ENCODE measurements around the gene TPM4.

TPM4 gene

GRCh38 chr19:16077984-16078758 is 1.9 kb downstream of the TPM4 start:
- TF ChIP-seq, protein P1, sequence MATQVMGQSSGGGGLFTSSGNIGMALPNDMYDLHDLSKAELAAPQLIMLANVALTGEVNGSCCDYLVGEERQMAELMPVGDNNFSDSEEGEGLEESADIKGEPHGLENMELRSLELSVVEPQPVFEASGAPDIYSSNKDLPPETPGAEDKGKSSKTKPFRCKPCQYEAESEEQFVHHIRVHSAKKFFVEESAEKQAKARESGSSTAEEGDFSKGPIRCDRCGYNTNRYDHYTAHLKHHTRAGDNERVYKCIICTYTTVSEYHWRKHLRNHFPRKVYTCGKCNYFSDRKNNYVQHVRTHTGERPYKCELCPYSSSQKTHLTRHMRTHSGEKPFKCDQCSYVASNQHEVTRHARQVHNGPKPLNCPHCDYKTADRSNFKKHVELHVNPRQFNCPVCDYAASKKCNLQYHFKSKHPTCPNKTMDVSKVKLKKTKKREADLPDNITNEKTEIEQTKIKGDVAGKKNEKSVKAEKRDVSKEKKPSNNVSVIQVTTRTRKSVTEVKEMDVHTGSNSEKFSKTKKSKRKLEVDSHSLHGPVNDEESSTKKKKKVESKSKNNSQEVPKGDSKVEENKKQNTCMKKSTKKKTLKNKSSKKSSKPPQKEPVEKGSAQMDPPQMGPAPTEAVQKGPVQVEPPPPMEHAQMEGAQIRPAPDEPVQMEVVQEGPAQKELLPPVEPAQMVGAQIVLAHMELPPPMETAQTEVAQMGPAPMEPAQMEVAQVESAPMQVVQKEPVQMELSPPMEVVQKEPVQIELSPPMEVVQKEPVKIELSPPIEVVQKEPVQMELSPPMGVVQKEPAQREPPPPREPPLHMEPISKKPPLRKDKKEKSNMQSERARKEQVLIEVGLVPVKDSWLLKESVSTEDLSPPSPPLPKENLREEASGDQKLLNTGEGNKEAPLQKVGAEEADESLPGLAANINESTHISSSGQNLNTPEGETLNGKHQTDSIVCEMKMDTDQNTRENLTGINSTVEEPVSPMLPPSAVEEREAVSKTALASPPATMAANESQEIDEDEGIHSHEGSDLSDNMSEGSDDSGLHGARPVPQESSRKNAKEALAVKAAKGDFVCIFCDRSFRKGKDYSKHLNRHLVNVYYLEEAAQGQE (IDR thresholded peaks at IDR 0.05; ENCODE audit: insufficient read depth in 1 of 2, low read depth in 2 of 2, low read length in 2 of 2) = no peak
- TF ChIP-seq FOXP2 (optimal IDR thresholded peaks at IDR 0.05; ENCODE audit: borderline replicate concordance, extremely low read depth, extremely low read length, insufficient read depth) = no peak
- no peak for TF ChIP-seq SIN3A (IDR thresholded peaks at IDR 0.05; ENCODE audit: borderline replicate concordance, insufficient read depth, low read length)
- TF ChIP-seq TAF1 (IDR thresholded peaks at IDR 0.05; ENCODE audit: borderline replicate concordance, insufficient read depth, low read length) = no peak
- no peak for TF ChIP-seq POLR2AphosphoS5 (IDR thresholded peaks at IDR 0.05; ENCODE audit: low read depth, low read length)

DNA sequence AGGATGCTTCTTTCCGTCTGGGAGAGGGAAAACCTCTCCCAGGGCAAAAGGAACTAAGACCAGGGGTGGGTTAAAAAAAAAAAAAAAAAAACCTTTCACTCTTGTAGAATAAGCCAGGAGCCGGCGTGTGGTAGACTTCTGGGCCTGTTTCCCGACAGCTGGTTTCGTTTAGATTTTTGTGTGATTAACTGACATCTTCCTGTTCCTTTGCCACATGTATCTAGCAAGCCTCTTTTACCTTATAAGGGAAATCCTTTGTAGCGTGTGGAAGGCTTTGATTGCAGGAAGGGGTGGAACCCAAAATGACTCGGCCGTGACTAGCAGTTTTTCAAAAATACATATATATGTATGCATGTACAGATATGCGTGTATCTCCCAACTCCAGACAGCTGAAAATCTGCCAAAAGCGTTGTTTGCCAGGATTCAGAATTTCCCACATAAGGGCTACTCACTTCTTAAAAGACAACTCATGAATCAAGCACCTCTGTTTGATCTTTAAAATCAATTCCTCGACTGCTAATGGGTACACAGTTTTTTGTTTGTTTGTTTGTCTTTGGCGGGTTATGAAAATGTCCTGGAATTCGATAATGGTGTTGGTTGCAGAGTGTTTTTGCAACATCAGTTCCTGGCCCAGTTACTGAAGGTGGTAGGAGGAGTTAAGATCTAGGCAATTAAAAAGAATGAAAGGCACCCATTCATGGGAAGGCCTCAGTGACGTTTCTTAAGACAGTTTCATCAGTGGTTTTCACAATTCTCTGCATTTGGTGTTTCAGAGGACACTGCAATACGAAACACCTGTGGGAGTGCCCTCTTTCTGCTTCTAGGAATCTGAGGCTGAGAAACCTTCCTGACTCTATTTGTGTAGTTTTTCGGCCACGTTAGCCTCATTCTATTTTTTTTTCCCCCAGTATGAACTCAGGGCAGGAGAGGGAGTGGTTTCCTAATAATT is 2.7 kb downstream of the TPM4 start:
- TF ChIP-seq TAF1 (IDR thresholded peaks at IDR 0.05; ENCODE audit: borderline replicate concordance, insufficient read depth, low read length) = peak; percentile 59; the same call in 1 of the 2 replicates
- TF ChIP-seq FOXP2 (optimal IDR thresholded peaks at IDR 0.05; ENCODE audit: borderline replicate concordance, extremely low read depth, extremely low read length, insufficient read depth) = no peak
- peak; percentile 79 for TF ChIP-seq POLR2AphosphoS5 (IDR thresholded peaks at IDR 0.05; ENCODE audit: low read depth, low read length)
- TF ChIP-seq, protein P1 (IDR thresholded peaks at IDR 0.05; ENCODE audit: insufficient read depth in 1 of 2, low read depth in 2 of 2, low read length in 2 of 2) = no peak
- TF ChIP-seq SIN3A (IDR thresholded peaks at IDR 0.05; ENCODE audit: borderline replicate concordance, insufficient read depth, low read length) = peak; percentile 96

DNA sequence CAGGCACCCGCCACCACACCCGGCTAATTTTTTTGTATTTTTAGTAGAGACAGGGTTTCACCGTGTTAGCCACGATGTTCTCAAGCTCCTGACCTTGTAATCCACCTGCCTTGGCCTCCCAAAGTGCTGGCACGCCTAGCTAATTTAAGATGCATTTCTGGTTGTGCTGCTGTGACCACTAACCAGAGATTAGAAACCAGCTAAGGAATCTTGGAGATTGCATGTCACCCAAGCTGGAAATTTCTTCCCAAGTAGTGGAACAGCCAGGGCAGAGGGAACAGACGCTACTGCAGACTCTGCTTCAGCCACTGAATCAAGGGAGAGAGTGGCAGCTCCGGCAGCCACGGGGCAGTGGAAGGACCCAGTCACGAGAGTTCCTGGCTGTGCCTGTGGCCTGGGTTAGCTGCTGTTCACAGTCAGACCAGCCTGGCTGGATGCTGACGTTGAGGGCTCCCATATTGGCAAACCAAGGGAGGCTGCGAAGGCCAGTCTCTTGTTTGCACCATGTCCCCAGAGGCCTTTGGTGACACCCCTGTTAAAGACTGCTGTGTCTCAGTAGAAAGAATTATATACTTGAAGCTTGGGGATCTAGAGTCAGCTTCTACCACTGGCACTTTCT is 7.9 kb downstream of the TPM4 start:
- TF ChIP-seq TAF1 (IDR thresholded peaks at IDR 0.05; ENCODE audit: borderline replicate concordance, insufficient read depth, low read length) (no peak), POLR2AphosphoS5 (IDR thresholded peaks at IDR 0.05; ENCODE audit: low read depth, low read length) (no peak)

DNA sequence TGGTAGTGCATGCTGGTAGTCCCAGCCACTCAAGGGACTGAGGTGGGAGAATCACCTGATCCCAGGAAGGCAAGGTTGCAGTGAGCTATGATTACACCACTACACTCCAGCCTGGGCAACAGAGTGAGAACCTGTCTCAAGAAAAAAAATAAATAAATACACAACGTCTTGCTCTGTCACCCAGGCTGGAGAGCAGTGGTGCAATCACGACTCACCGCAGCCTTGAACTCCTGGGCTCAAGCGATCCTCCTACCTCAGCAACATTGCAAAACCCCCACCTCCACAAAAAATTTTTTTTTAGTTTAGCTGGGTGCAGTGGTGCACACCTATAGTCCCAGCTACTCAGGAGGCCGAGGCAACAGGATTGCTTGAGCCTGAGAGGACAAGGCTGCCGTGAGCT is 8.8 kb downstream of the TPM4 start:
- TF ChIP-seq, protein P1 (IDR thresholded peaks at IDR 0.05; ENCODE audit: insufficient read depth in 1 of 2, low read depth in 2 of 2, low read length in 2 of 2) = no peak
- TF ChIP-seq POLR2AphosphoS5 (IDR thresholded peaks at IDR 0.05; ENCODE audit: low read depth, low read length) (no peak), SIN3A (IDR thresholded peaks at IDR 0.05; ENCODE audit: borderline replicate concordance, insufficient read depth, low read length) (no peak), FOXP2 (optimal IDR thresholded peaks at IDR 0.05; ENCODE audit: borderline replicate concordance, extremely low read depth, extremely low read length, insufficient read depth) (no peak)

GRCh38 chr19:16087940-16088339 is 11.6 kb downstream of the TPM4 start:
- TF ChIP-seq TAF1 (IDR thresholded peaks at IDR 0.05; ENCODE audit: borderline replicate concordance, insufficient read depth, low read length) (no peak), FOXP2 (optimal IDR thresholded peaks at IDR 0.05; ENCODE audit: borderline replicate concordance, extremely low read depth, extremely low read length, insufficient read depth) (no peak), SIN3A (IDR thresholded peaks at IDR 0.05; ENCODE audit: borderline replicate concordance, insufficient read depth, low read length) (no peak), POLR2AphosphoS5 (IDR thresholded peaks at IDR 0.05; ENCODE audit: low read depth, low read length) (no peak)
- TF ChIP-seq, protein P1 (IDR thresholded peaks at IDR 0.05; ENCODE audit: insufficient read depth in 1 of 2, low read depth in 2 of 2, low read length in 2 of 2) = no peak

Data from PFSK-1 (cell line).